HepG2 (cell line): ENCODE measurements around the gene TEDC1. TPM values are rescaled to one million over a fixed set of nuclear protein-coding genes. Genes with fewer than 3 reads are reported as not detected.

Source experiments
- CREB1 ChIP-seq, 2 experiments: fragments of 450-650 bp in 1 of 2; IDR thresholded peaks; 2 replicates each; pipeline ENCODE4 v1.6.1; 2016 to 2017; ENCODE audit warnings: control low read depth in 1 of 2, mild to moderate bottlenecking in 1 of 2, missing compliant biosample characterization in 1 of 2, missing genetic modification characterization in 1 of 2
- CREM ChIP-seq, 2 experiments: sonication (generic) in 1 of 2; formaldehyde crosslinking in 1 of 2; IDR thresholded peaks; 2 replicates each; pipeline versions ENCODE4 v1.4.0 to v1.6.1; 2016 to 2020; ENCODE audit warnings: antibody characterized with exemption in 1 of 2, mild to moderate bottlenecking in 1 of 2, missing genetic modification reagents in 1 of 2
- SOX5 ChIP-seq: IDR thresholded peaks from 2 replicates; pipeline ENCODE4 v1.6.1; 2016; ENCODE audit warnings: borderline replicate concordance
- ZNF296 ChIP-seq: sonication (generic); formaldehyde crosslinking; conservative IDR thresholded peaks from 2 replicates; pipeline ENCODE4 v1.5.0; 2020; ENCODE audit warnings: mild to moderate bottlenecking, missing genetic modification reagents
- ZNF382 ChIP-seq: sonication (generic); formaldehyde crosslinking; IDR thresholded peaks from 2 replicates; pipeline ENCODE4 v1.5.0; 2020; ENCODE audit warnings: missing genetic modification reagents, mild to moderate bottlenecking, borderline replicate concordance
- ZNF432 ChIP-seq: sonication (generic); formaldehyde crosslinking; IDR thresholded peaks from 2 replicates; pipeline ENCODE4 v1.5.0; 2020; ENCODE audit warnings: missing genetic modification reagents, mild to moderate bottlenecking, borderline replicate concordance
- ZNF572 ChIP-seq: sonication (generic); formaldehyde crosslinking; IDR thresholded peaks from 2 replicates; pipeline ENCODE4 v1.5.1; 2020; ENCODE audit warnings: mild to moderate bottlenecking, missing genetic modification reagents
- ZNF589 ChIP-seq: sonication (generic); formaldehyde crosslinking; conservative IDR thresholded peaks from 2 replicates; pipeline ENCODE4 v1.8.0; 2022; ENCODE audit warnings: mild to moderate bottlenecking, moderate library complexity, missing genetic modification reagents
- ZNF652 ChIP-seq: IDR thresholded peaks from 2 replicates; pipeline ENCODE4 v1.6.1; 2016; ENCODE audit warnings: low read depth, borderline replicate concordance
- ZNF768 ChIP-seq: sonication (generic); formaldehyde crosslinking; IDR thresholded peaks from 2 replicates; pipeline ENCODE4 v1.4.0; 2020; ENCODE audit warnings: missing genetic modification reagents
- ZNF879 ChIP-seq: sonication (generic); formaldehyde crosslinking; IDR thresholded peaks from 2 replicates; pipeline ENCODE4 v1.8.1; 2023; ENCODE audit warnings: missing genetic modification reagents
- ZNF883 ChIP-seq: sonication (generic); formaldehyde crosslinking; IDR thresholded peaks from 2 replicates; pipeline ENCODE4 v1.5.1; 2020; ENCODE audit warnings: mild to moderate bottlenecking, missing genetic modification reagents; ENCODE audit errors: not compliant biosample characterization
- polyA plus RNA-seq, 8 experiments: library from polyadenylated mRNA; depleted of rRNA in 3 of 8; stranded (reverse) in 7 of 8; unstranded in 1 of 8; fragments of >200 nt; fragmentation: Illumina TruSeq in 4 of 8; extraction: Trizol in 4 of 8; gene quantifications; 2 replicates each; pipeline versions ENCODE4 v1.2.1 to v1.2.3, GENCODE V29; 2011 to 2016; ENCODE audit warnings: low read depth in 4 of 8, missing spikeins in 1 of 8, mixed read lengths in 1 of 8; ENCODE audit not compliant: insufficient read depth in 1 of 8
- total RNA-seq, 5 experiments: library from RNA; depleted of rRNA; stranded (reverse); fragments of >200 nt; fragmentation: Illumina TruSeq; extraction: Trizol; gene quantifications; 2 replicates each; pipeline ENCODE4 v1.2.3, GENCODE V29; 2016; ENCODE audit warnings: low read depth in 1 of 5
- TF ChIP-seq, protein P1 (sequence below): sonication (generic); formaldehyde crosslinking; IDR thresholded peaks from 2 replicates; pipeline ENCODE4 v1.4.0; 2020; ENCODE audit warnings: missing genetic modification reagents
- TF ChIP-seq, protein P2 (sequence below): conservative IDR thresholded peaks from 2 replicates; pipeline ENCODE4 v1.6.1; 2018; ENCODE audit warnings: missing genetic modification reagents
- TF ChIP-seq, protein P3 (sequence below): sonication (generic); formaldehyde crosslinking; IDR thresholded peaks from 2 replicates; pipeline ENCODE4 v1.4.0; 2020; ENCODE audit warnings: missing genetic modification reagents
- TF ChIP-seq, protein P4 (sequence below): sonication (generic); formaldehyde crosslinking; conservative IDR thresholded peaks from 2 replicates; pipeline ENCODE4 v1.4.0; 2020; ENCODE audit warnings: mild to moderate bottlenecking, missing genetic modification reagents, moderate library complexity
- TF ChIP-seq, protein P5 (sequence below): sonication (generic); formaldehyde crosslinking; IDR thresholded peaks from 2 replicates; pipeline ENCODE4 v1.4.0; 2020; ENCODE audit warnings: mild to moderate bottlenecking, missing genetic modification reagents, borderline replicate concordance

TEDC1 gene
- total and polyA plus RNA-seq, 2 of the 13 experiments (the other 11 are each of a cell fraction or from before 2014, with no cell fraction given), result 5.7 to 27.4 TPM

DNA sequence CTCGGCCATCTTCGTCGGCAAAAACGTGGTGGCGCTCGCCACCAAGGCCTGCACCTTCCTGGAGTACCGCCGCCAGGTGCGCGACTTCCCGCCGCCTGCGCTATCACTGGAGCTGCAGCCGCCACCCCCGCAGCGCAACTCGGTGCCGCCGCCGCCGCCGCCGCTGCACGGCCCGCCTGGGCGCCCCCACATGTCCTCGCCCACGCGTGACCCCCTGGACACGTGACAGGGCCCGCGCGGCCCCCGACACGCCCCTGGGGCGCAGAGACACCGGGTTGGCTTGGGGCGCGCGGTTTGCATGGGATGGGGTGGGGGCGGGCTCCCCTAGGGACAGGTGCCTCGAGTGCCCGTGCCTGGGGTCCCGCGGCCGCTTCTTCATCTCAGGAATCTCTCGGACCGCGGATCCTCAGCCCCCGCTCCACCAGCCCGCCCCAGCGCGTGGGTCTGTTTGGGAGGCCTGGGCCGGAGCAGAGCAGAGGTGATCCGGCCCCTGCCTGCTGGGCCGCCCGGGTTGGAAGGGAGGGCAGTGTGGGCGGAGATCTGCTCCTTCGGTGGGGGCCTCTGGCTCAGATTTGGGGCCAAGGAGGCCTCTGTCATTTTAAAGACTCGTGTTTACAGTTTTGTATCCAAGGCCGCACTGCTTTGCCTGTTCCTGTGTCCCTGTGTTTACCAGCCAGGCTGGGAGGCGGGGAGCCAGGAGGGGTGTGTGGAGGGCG lies 38.7 kb downstream of the TEDC1 start (continued):
- TF ChIP-seq, protein P1, sequence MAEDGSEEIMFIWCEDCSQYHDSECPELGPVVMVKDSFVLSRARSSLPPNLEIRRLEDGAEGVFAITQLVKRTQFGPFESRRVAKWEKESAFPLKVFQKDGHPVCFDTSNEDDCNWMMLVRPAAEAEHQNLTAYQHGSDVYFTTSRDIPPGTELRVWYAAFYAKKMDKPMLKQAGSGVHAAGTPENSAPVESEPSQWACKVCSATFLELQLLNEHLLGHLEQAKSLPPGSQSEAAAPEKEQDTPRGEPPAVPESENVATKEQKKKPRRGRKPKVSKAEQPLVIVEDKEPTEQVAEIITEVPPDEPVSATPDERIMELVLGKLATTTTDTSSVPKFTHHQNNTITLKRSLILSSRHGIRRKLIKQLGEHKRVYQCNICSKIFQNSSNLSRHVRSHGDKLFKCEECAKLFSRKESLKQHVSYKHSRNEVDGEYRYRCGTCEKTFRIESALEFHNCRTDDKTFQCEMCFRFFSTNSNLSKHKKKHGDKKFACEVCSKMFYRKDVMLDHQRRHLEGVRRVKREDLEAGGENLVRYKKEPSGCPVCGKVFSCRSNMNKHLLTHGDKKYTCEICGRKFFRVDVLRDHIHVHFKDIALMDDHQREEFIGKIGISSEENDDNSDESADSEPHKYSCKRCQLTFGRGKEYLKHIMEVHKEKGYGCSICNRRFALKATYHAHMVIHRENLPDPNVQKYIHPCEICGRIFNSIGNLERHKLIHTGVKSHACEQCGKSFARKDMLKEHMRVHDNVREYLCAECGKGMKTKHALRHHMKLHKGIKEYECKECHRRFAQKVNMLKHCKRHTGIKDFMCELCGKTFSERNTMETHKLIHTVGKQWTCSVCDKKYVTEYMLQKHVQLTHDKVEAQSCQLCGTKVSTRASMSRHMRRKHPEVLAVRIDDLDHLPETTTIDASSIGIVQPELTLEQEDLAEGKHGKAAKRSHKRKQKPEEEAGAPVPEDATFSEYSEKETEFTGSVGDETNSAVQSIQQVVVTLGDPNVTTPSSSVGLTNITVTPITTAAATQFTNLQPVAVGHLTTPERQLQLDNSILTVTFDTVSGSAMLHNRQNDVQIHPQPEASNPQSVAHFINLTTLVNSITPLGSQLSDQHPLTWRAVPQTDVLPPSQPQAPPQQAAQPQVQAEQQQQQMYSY (CRISPR knock-in tag), result no peak
- TF ChIP-seq ZNF768, result no peak
- TF ChIP-seq, protein P2, sequence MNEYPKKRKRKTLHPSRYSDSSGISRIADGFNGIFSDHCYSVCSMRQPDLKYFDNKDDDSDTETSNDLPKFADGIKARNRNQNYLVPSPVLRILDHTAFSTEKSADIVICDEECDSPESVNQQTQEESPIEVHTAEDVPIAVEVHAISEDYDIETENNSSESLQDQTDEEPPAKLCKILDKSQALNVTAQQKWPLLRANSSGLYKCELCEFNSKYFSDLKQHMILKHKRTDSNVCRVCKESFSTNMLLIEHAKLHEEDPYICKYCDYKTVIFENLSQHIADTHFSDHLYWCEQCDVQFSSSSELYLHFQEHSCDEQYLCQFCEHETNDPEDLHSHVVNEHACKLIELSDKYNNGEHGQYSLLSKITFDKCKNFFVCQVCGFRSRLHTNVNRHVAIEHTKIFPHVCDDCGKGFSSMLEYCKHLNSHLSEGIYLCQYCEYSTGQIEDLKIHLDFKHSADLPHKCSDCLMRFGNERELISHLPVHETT (CRISPR knock-in tag), result no peak
- TF ChIP-seq ZNF432 (CRISPR knock-in tag), result no peak
- TF ChIP-seq CREM (IDR thresholded peaks at IDR 0.05), result no peak
- TF ChIP-seq CREM (CRISPR knock-in tag; IDR thresholded peaks at IDR 0.05), result no peak
- TF ChIP-seq, protein P3, sequence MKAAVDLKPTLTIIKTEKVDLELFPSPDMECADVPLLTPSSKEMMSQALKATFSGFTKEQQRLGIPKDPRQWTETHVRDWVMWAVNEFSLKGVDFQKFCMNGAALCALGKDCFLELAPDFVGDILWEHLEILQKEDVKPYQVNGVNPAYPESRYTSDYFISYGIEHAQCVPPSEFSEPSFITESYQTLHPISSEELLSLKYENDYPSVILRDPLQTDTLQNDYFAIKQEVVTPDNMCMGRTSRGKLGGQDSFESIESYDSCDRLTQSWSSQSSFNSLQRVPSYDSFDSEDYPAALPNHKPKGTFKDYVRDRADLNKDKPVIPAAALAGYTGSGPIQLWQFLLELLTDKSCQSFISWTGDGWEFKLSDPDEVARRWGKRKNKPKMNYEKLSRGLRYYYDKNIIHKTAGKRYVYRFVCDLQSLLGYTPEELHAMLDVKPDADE (CRISPR knock-in tag), result no peak
- no peak for TF ChIP-seq ZNF652 (CRISPR knock-in tag)
- no peak for TF ChIP-seq ZNF572 (CRISPR knock-in tag)
- no peak for TF ChIP-seq ZNF879 (CRISPR knock-in tag)
- TF ChIP-seq ZNF589, result no peak
- no peak for TF ChIP-seq CREB1 (IDR thresholded peaks at IDR 0.05)
- no peak for TF ChIP-seq CREB1 (CRISPR knock-in tag; IDR thresholded peaks at IDR 0.05)
- peak; percentile 28; the same call in 1 of the 2 replicates for TF ChIP-seq SOX5 (CRISPR knock-in tag)
- TF ChIP-seq ZNF382 (CRISPR knock-in tag), result no peak
- TF ChIP-seq, protein P4, sequence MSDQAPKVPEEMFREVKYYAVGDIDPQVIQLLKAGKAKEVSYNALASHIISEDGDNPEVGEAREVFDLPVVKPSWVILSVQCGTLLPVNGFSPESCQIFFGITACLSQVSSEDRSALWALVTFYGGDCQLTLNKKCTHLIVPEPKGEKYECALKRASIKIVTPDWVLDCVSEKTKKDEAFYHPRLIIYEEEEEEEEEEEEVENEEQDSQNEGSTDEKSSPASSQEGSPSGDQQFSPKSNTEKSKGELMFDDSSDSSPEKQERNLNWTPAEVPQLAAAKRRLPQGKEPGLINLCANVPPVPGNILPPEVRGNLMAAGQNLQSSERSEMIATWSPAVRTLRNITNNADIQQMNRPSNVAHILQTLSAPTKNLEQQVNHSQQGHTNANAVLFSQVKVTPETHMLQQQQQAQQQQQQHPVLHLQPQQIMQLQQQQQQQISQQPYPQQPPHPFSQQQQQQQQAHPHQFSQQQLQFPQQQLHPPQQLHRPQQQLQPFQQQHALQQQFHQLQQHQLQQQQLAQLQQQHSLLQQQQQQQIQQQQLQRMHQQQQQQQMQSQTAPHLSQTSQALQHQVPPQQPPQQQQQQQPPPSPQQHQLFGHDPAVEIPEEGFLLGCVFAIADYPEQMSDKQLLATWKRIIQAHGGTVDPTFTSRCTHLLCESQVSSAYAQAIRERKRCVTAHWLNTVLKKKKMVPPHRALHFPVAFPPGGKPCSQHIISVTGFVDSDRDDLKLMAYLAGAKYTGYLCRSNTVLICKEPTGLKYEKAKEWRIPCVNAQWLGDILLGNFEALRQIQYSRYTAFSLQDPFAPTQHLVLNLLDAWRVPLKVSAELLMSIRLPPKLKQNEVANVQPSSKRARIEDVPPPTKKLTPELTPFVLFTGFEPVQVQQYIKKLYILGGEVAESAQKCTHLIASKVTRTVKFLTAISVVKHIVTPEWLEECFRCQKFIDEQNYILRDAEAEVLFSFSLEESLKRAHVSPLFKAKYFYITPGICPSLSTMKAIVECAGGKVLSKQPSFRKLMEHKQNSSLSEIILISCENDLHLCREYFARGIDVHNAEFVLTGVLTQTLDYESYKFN (CRISPR knock-in tag), result peak; percentile 42
- TF ChIP-seq ZNF296 (CRISPR knock-in tag), result no peak
- TF ChIP-seq ZNF883 (CRISPR knock-in tag), result no peak
- TF ChIP-seq, protein P5, sequence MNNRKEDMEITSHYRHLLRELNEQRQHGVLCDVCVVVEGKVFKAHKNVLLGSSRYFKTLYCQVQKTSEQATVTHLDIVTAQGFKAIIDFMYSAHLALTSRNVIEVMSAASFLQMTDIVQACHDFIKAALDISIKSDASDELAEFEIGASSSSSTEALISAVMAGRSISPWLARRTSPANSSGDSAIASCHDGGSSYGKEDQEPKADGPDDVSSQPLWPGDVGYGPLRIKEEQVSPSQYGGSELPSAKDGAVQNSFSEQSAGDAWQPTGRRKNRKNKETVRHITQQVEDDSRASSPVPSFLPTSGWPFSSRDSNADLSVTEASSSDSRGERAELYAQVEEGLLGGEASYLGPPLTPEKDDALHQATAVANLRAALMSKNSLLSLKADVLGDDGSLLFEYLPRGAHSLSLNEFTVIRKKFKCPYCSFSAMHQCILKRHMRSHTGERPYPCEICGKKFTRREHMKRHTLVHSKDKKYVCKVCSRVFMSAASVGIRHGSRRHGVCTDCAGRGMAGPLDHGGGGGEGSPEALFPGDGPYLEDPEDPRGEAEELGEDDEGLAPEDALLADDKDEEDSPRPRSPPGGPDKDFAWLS (CRISPR knock-in tag), result no peak
